Measurements from ENCODE around the gene LYZ.

LYZ gene

GRCh38 chr12:69338936-69339335 lies 9.2 kb upstream of the LYZ start:
- DNase-seq (ENCODE audit: low read depth) = no peak

- no peak for DNase-seq (ENCODE audit: low read depth)
Measured at GRCh38 chr12:69339999-69340398, 8.2 kb upstream of the LYZ start.

GRCh38 chr12:69341328-69341727 lies 6.9 kb upstream of the LYZ start:
- DNase-seq (ENCODE audit: low read depth) = no peak

GRCh38 chr12:69342421-69342820 lies 5.8 kb upstream of the LYZ start:
- no peak for DNase-seq (ENCODE audit: low read depth)

- no peak for DNase-seq (ENCODE audit: low read depth)
Measured at GRCh38 chr12:69343357-69343756, 4.8 kb upstream of the LYZ start.

- DNase-seq (ENCODE audit: low read depth) = no peak
Measured at GRCh38 chr12:69343885-69344612, 4.1 kb upstream of the LYZ start.

- DNase-seq (ENCODE audit: low read depth) = no peak
Measured at GRCh38 chr12:69345077-69345476, 3.1 kb upstream of the LYZ start.

GRCh38 chr12:69345742-69346141 lies 2.4 kb upstream of the LYZ start:
- DNase-seq (ENCODE audit: low read depth) = no peak

- no peak for DNase-seq (ENCODE audit: low read depth)
Measured at GRCh38 chr12:69350002-69350626, 1.9 kb downstream of the LYZ start.

GRCh38 chr12:69350777-69351176 lies 2.6 kb downstream of the LYZ start:
- no peak for DNase-seq (ENCODE audit: low read depth)

- no peak for DNase-seq (ENCODE audit: low read depth)
Measured at GRCh38 chr12:69351462-69352236, 3.5 kb downstream of the LYZ start.

- no peak for DNase-seq (ENCODE audit: low read depth)
Measured at GRCh38 chr12:69352904-69353303, 4.7 kb downstream of the LYZ start.

- DNase-seq (ENCODE audit: low read depth) = no peak
Measured at GRCh38 chr12:69354172-69354555, 6.0 kb downstream of the LYZ start.

GRCh38 chr12:69354556-69355187 lies 6.5 kb downstream of the LYZ start:
- no peak for DNase-seq (ENCODE audit: low read depth)

GRCh38 chr12:69355363-69356028 lies 7.3 kb downstream of the LYZ start:
- no peak for DNase-seq (ENCODE audit: low read depth)

- peak; percentile 85 for DNase-seq (ENCODE audit: low read depth)
Measured at GRCh38 chr12:69359531-69360347, 11.6 kb downstream of the LYZ start, which contains the start of gene YEATS4. YEATS4 (plus strand) TSS chr12:69359743; CDS start chr12:69359973, 230 bp downstream.

- no peak for DNase-seq (ENCODE audit: low read depth)
Measured at GRCh38 chr12:69360348-69360672, 12.1 kb downstream of the LYZ start.

- DNase-seq (ENCODE audit: low read depth) = no peak
Measured at GRCh38 chr12:69366796-69367195, 18.6 kb downstream of the LYZ start.

- DNase-seq (ENCODE audit: low read depth) = no peak
Measured at GRCh38 chr12:69368171-69368570, 20.0 kb downstream of the LYZ start.

GRCh38 chr12:69383074-69383473 lies 34.9 kb downstream of the LYZ start:
- DNase-seq (ENCODE audit: low read depth) = no peak

GRCh38 chr12:69385038-69385437 lies 36.9 kb downstream of the LYZ start:
- no peak for DNase-seq (ENCODE audit: low read depth)
